Smooth muscle cell (in vitro differentiated cells): ENCODE results near the gene ITGB6. TPM values are rescaled to one million over a fixed set of nuclear protein-coding genes. Genes with fewer than 3 reads are reported as not detected.
A peak's percentile ranks its signal among the peaks of the same experiment; 100 is the strongest.

Experiments
- DNase-seq: peaks from one replicate; lab custom pipeline; 2025; ENCODE audit not compliant: unreplicated experiment; lab: John Stamatoyannopoulos, UW
- H2AFZ ChIP-seq: fragments of 200-600 bp; sonication (generic); 2 replicates; pipeline ENCODE4 v1.6.0; 2016; ENCODE audit warnings: antibody characterized with exemption, low read depth, mild to moderate bottlenecking
- H3F3A ChIP-seq: fragments of 200-600 bp; sonication (generic); 2 replicates; pipeline ENCODE4 v1.6.0; 2017; ENCODE audit warnings: antibody characterized with exemption, low read depth
- H3K27ac ChIP-seq: fragments of 200-600 bp; sonication (generic); 2 replicates; pipeline ENCODE4 v1.5.1; 2016; ENCODE audit warnings: low read depth, mild to moderate bottlenecking
- H3K27me3 ChIP-seq: fragments of 200-600 bp; sonication (generic); 2 replicates; pipeline ENCODE4 v1.6.1; 2016; ENCODE audit warnings: low read depth, mild to moderate bottlenecking
- H3K36me3 ChIP-seq: fragments of 200-600 bp; sonication (generic); 2 replicates; pipeline ENCODE4 v1.5.1; 2016; ENCODE audit warnings: low read depth
- H3K4me1 ChIP-seq: fragments of 200-600 bp; sonication (generic); 2 replicates; pipeline ENCODE4 v1.5.1; 2016; ENCODE audit warnings: low read depth
- H3K4me2 ChIP-seq: fragments of 200-600 bp; sonication (generic); 2 replicates; pipeline ENCODE4 v1.6.0; 2016; ENCODE audit warnings: mild to moderate bottlenecking
- H3K4me3 ChIP-seq: fragments of 200-600 bp; sonication (generic); 2 replicates; pipeline ENCODE4 v1.5.1; 2016; ENCODE audit warnings: mild to moderate bottlenecking
- H3K79me2 ChIP-seq: fragments of 200-600 bp; sonication (generic); 2 replicates; pipeline ENCODE4 v1.6.0; 2016; ENCODE audit warnings: low read depth, mild to moderate bottlenecking
- H3K9ac ChIP-seq: fragments of 200-600 bp; sonication (generic); 2 replicates; pipeline ENCODE4 v1.6.0; 2016; ENCODE audit warnings: low read depth
- H3K9me3 ChIP-seq: fragments of 200-600 bp; sonication (generic); replicated peaks from 2 replicates; pipeline ENCODE4 v1.5.1; 2016; ENCODE audit warnings: low read depth
- H4K20me1 ChIP-seq: fragments of 200-600 bp; sonication (generic); 2 replicates; pipeline ENCODE4 v1.6.0; 2016; ENCODE audit warnings: low read depth
- WGBS: methylation state at CpG from one replicate; pipeline ENCODE4 v1.1.7; 2016; ENCODE audit warnings: low lambda C conversion rate; 5-methylcytosine and 5-hydroxymethylcytosine counted together
- polyA plus RNA-seq: library from polyadenylated mRNA; unstranded; fragments of >200 nt; fragmentation: Nextera tagmentation; extraction: Ambion mirVana; gene quantifications from 2 replicates; pipeline ENCODE4 v1.2.1, GENCODE V29; 2016
- total RNA-seq: library from RNA; depleted of rRNA; stranded (reverse); fragments of >200 nt; gene quantifications from 2 replicates; pipeline ENCODE4 v1.2.3, GENCODE V29; 2014
- TF ChIP-seq, protein P1 (sequence below): fragments of 200-600 bp; sonication (generic); IDR thresholded peaks from 2 replicates; pipeline ENCODE4 v1.5.1; 2017; ENCODE audit warnings: borderline replicate concordance, mild to moderate bottlenecking, antibody characterized with exemption; ENCODE audit not compliant: insufficient read depth, poor library complexity, severe bottlenecking

ITGB6 gene
- total and polyA plus RNA-seq, 2 experiments from 2014 or later = 15.2 to 181 TPM

DNA sequence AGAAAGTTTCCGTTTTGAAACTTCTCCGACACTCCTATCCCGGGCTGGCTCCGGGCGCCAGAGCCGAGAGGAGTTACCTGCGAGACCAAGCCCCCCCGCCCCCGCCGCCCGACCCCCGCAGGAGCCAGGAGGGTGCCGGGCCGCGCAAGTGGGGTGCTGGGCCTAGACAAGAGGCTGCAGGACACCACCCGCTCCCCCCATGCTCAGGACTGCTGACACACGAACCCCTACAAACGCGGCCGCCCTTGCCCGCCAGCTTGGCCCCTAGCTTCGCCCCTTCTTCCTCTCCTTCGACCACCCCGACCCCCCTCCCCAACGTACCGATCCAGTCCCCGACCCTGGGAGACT lies 138.2 kb downstream of the ITGB6 start:
- TF ChIP-seq, protein P1, sequence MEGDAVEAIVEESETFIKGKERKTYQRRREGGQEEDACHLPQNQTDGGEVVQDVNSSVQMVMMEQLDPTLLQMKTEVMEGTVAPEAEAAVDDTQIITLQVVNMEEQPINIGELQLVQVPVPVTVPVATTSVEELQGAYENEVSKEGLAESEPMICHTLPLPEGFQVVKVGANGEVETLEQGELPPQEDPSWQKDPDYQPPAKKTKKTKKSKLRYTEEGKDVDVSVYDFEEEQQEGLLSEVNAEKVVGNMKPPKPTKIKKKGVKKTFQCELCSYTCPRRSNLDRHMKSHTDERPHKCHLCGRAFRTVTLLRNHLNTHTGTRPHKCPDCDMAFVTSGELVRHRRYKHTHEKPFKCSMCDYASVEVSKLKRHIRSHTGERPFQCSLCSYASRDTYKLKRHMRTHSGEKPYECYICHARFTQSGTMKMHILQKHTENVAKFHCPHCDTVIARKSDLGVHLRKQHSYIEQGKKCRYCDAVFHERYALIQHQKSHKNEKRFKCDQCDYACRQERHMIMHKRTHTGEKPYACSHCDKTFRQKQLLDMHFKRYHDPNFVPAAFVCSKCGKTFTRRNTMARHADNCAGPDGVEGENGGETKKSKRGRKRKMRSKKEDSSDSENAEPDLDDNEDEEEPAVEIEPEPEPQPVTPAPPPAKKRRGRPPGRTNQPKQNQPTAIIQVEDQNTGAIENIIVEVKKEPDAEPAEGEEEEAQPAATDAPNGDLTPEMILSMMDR = no peak
- H3K9me3 ChIP-seq = no peaks in the 10 kb centered on the region
- H3K79me2 ChIP-seq = peaks cover 3% of the 10 kb centered on the region
- H2AFZ ChIP-seq = peak overlapping the region; percentile 83
- no peak overlapping the region for H3K27ac ChIP-seq
- no peaks in the 10 kb centered on the region for H3F3A ChIP-seq
- H3K4me2 ChIP-seq = peak overlapping the region; percentile 90
- H3K4me1 ChIP-seq = no peaks in the 10 kb centered on the region
- H3K4me3 ChIP-seq = peak overlapping the region; percentile 89
- no peaks in the 10 kb centered on the region for H3K27me3 ChIP-seq
- no peaks in the 10 kb centered on the region for H4K20me1 ChIP-seq
- no peaks in the 10 kb centered on the region for H3K36me3 ChIP-seq
- peak overlapping the region; percentile 41 for H3K9ac ChIP-seq
- 9% methylated on average over 18 of the region's 27 CpGs for WGBS
- DNase-seq = no peak

DNA sequence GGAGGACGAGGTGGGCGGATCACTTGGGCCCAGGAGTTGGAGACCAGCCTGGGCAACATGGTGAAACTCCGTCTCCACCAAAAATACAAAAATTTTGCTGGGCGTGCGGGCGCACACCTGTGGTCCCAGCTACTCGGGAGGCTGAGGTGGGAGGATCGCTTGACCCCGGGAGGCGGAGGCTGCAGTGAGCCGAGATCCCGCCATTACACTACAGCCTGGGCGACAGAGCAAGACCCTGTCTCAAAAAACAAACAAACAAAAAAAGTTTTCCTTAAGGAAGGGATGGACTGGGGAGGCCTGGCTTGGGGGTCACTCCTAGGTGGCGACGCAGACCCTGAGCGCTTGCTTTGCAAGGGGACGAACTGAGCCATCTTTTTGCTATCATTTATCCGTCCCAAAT lies 138.5 kb downstream of the ITGB6 start:
- 80% methylated on average over 18 of the region's 18 CpGs for WGBS

DNA sequence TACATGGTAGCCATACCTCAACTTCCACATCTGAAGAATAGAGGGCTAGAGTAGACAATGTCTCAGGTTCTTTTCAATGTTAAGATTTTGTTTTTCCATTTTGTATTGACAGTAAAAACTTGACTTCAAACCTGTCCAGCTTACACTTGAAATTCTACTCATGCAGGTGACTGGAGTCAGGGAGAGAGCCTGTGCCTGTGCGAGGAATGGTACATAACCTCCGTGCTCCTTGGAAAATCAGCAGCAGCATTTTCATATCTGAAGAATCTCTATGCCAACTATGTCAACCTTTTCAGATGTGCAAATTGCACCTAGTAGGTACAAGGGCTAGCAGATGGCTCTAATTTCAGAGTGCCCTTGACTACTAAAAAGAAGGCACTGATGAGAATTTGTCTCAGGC lies 139.8 kb downstream of the ITGB6 start:
- DNase-seq = no peak
- Histone ChIP-seq H3F3A (no peaks in the 10 kb centered on the region), H3K4me1 (no peaks in the 10 kb centered on the region), H3K79me2 (peaks cover 3% of the 10 kb centered on the region), H3K36me3 (no peaks in the 10 kb centered on the region), H3K9ac (no peak overlapping the region), H3K27ac (no peak overlapping the region), H3K4me2 (no peak overlapping the region), H3K27me3 (no peaks in the 10 kb centered on the region), H3K9me3 (no peaks in the 10 kb centered on the region), H2AFZ (no peak overlapping the region), H4K20me1 (no peaks in the 10 kb centered on the region), H3K4me3 (no peak overlapping the region)
- WGBS = 93% methylated on average over 2 of the region's 2 CpGs
- TF ChIP-seq, protein P1 = no peak

More for the DNA sequence above, 138.5 kb downstream of the ITGB6 start:
- H3K79me2 ChIP-seq = peaks cover 3% of the 10 kb centered on the region
- H3K4me2 ChIP-seq = peak overlapping the region; percentile 90
- H3K4me3 ChIP-seq = peak overlapping the region; percentile 89
- no peaks in the 10 kb centered on the region for H3K27me3 ChIP-seq
- no peaks in the 10 kb centered on the region for H3K9me3 ChIP-seq
- H3K36me3 ChIP-seq = no peaks in the 10 kb centered on the region
- no peak for DNase-seq
- no peak overlapping the region for H3K27ac ChIP-seq
- H2AFZ ChIP-seq = peak overlapping the region; percentile 83
- H3F3A ChIP-seq = no peaks in the 10 kb centered on the region
- H3K4me1 ChIP-seq = no peaks in the 10 kb centered on the region
- peak overlapping the region; percentile 41 for H3K9ac ChIP-seq
- no peaks in the 10 kb centered on the region for H4K20me1 ChIP-seq
- TF ChIP-seq, protein P1 = no peak

DNA sequence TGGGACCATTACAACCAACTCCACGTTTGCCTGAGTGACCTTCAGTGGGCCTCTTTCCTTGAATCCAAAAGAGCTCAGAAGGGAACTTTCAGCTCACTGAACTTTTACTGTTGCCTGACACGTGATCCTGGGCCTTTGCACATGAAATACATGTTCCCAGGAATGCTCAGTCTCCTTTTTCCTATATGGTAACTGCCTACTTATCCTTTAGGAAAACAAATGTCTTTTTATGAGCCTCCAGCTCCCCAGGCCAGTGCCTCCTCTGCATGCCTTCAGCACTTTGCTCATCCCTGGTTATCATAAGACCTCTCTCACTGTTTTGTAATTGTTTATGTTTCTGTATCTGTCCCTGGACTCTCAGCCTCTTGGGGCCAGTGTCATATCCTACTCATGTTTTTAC lies 142.7 kb downstream of the ITGB6 start:
- no peak for DNase-seq
- Histone ChIP-seq H2AFZ (no peak overlapping the region), H4K20me1 (no peaks in the 10 kb centered on the region), H3K79me2 (peaks cover 3% of the 10 kb centered on the region), H3K4me3 (no peak overlapping the region), H3K27me3 (no peaks in the 10 kb centered on the region), H3F3A (no peaks in the 10 kb centered on the region), H3K9ac (no peak overlapping the region), H3K36me3 (no peaks in the 10 kb centered on the region), H3K27ac (no peak overlapping the region), H3K9me3 (no peaks in the 10 kb centered on the region), H3K4me1 (no peaks in the 10 kb centered on the region), H3K4me2 (no peak overlapping the region)
- TF ChIP-seq, protein P1 = no peak
- 55% methylated on average over 2 of the region's 2 CpGs for WGBS
